ENCODE results near the gene GLIPR1L1.

GLIPR1L1 gene

GRCh38 chr12:75404231-75404630 lies 69.8 kb downstream of the GLIPR1L1 start:
- no peaks in the 10 kb centered on the region for H3K9me3 ChIP-seq (ENCODE audit: insufficient read depth, low read depth, low read length)
- H3K9me2 ChIP-seq (replicated peaks; ENCODE audit: low read depth, low read length): no peaks in the 10 kb centered on the region
- no peak overlapping the region for H2AFZ ChIP-seq (ENCODE audit: low read length)
- TF ChIP-seq CTCF (conservative IDR thresholded peaks at IDR 0.05; ENCODE audit: low read length) (no peak), EZH2phosphoT487 (IDR thresholded peaks at IDR 0.05; ENCODE audit: borderline replicate concordance) (no peak)
- no peak overlapping the region for H3K9ac ChIP-seq (ENCODE audit: low read depth, low read length, poor library complexity, severe bottlenecking)
- no peaks in the 10 kb centered on the region for H3K79me2 ChIP-seq (ENCODE audit: insufficient read depth, low read length)
- no peaks in the 10 kb centered on the region for H4K20me1 ChIP-seq (ENCODE audit: insufficient read depth, low read length, poor library complexity, severe bottlenecking)
- H3F3A ChIP-seq (ENCODE audit: low read depth): no peaks in the 10 kb centered on the region
- no peaks in the 10 kb centered on the region for H3K36me3 ChIP-seq (ENCODE audit: insufficient read depth, low read length)
- H3K4me3 ChIP-seq (ENCODE audit: low read length, poor library complexity, severe bottlenecking): no peak overlapping the region
- no peaks in the 10 kb centered on the region for H3K27me3 ChIP-seq (ENCODE audit: insufficient read depth, low read length, poor library complexity, severe bottlenecking)
- no peaks in the 10 kb centered on the region for H3K4me1 ChIP-seq (ENCODE audit: insufficient read depth, low read length, poor library complexity, severe bottlenecking)
- no peak overlapping the region for H3K4me2 ChIP-seq (ENCODE audit: low read depth, low read length, poor library complexity, severe bottlenecking)

- no peak overlapping the region for H3K4me2 ChIP-seq (ENCODE audit: low read depth, low read length, poor library complexity, severe bottlenecking)
- no peaks in the 10 kb centered on the region for H3K9me3 ChIP-seq (ENCODE audit: insufficient read depth, low read depth, low read length)
- no peaks in the 10 kb centered on the region for H3K36me3 ChIP-seq (ENCODE audit: insufficient read depth, low read length)
- no peaks in the 10 kb centered on the region for H3K9me2 ChIP-seq (replicated peaks; ENCODE audit: low read depth, low read length)
- H2AFZ ChIP-seq (ENCODE audit: low read length): no peak overlapping the region
- no peaks in the 10 kb centered on the region for H3F3A ChIP-seq (ENCODE audit: low read depth)
- H3K27me3 ChIP-seq (ENCODE audit: insufficient read depth, low read length, poor library complexity, severe bottlenecking): no peaks in the 10 kb centered on the region
- H3K4me1 ChIP-seq (ENCODE audit: insufficient read depth, low read length, poor library complexity, severe bottlenecking): no peaks in the 10 kb centered on the region
- H3K9ac ChIP-seq (ENCODE audit: low read depth, low read length, poor library complexity, severe bottlenecking): no peak overlapping the region
- no peaks in the 10 kb centered on the region for H3K79me2 ChIP-seq (ENCODE audit: insufficient read depth, low read length)
- no peak overlapping the region for H3K4me3 ChIP-seq (ENCODE audit: low read length, poor library complexity, severe bottlenecking)
- TF ChIP-seq CTCF (conservative IDR thresholded peaks at IDR 0.05; ENCODE audit: low read length) (no peak), EZH2phosphoT487 (IDR thresholded peaks at IDR 0.05; ENCODE audit: borderline replicate concordance) (no peak)
- H4K20me1 ChIP-seq (ENCODE audit: insufficient read depth, low read length, poor library complexity, severe bottlenecking): no peaks in the 10 kb centered on the region
These were observed 73.2 kb downstream of the GLIPR1L1 start for GRCh38 chr12:75407683-75408082.

GRCh38 chr12:75409830-75410229 lies 75.4 kb downstream of the GLIPR1L1 start:
- no peaks in the 10 kb centered on the region for H3F3A ChIP-seq (ENCODE audit: low read depth)
- no peaks in the 10 kb centered on the region for H3K27me3 ChIP-seq (ENCODE audit: insufficient read depth, low read length, poor library complexity, severe bottlenecking)
- H3K36me3 ChIP-seq (ENCODE audit: insufficient read depth, low read length): no peaks in the 10 kb centered on the region
- H3K79me2 ChIP-seq (ENCODE audit: insufficient read depth, low read length): no peaks in the 10 kb centered on the region
- H3K4me2 ChIP-seq (ENCODE audit: low read depth, low read length, poor library complexity, severe bottlenecking): no peak overlapping the region
- no peak overlapping the region for H3K4me3 ChIP-seq (ENCODE audit: low read length, poor library complexity, severe bottlenecking)
- H3K9me2 ChIP-seq (replicated peaks; ENCODE audit: low read depth, low read length): no peaks in the 10 kb centered on the region
- H3K9me3 ChIP-seq (ENCODE audit: insufficient read depth, low read depth, low read length): no peaks in the 10 kb centered on the region
- no peaks in the 10 kb centered on the region for H4K20me1 ChIP-seq (ENCODE audit: insufficient read depth, low read length, poor library complexity, severe bottlenecking)
- H3K4me1 ChIP-seq (ENCODE audit: insufficient read depth, low read length, poor library complexity, severe bottlenecking): no peaks in the 10 kb centered on the region
- no peak overlapping the region for H3K9ac ChIP-seq (ENCODE audit: low read depth, low read length, poor library complexity, severe bottlenecking)
- no peak for TF ChIP-seq CTCF (conservative IDR thresholded peaks at IDR 0.05; ENCODE audit: low read length)
- TF ChIP-seq EZH2phosphoT487 (IDR thresholded peaks at IDR 0.05; ENCODE audit: borderline replicate concordance): no peak
- no peak overlapping the region for H2AFZ ChIP-seq (ENCODE audit: low read length)

All from Loucy (cell line).